Upper lobe of left lung (tissue), 6 donors: Measurements from ENCODE around the gene HCFC1. TPM values are rescaled to one million over a fixed set of nuclear protein-coding genes. Genes with fewer than 3 reads are reported as not detected.

Experiments used
- ATAC-seq, 2 donors: fragments of 200-7000 bp; cut with Tn5 transposase; one replicate each; pipeline ENCODE4 v1.9.1; 2022; ENCODE audit warnings: mild to moderate bottlenecking in 2 of 2, moderate library complexity in 2 of 2; ENCODE audit not compliant: low FRiP score in 2 of 2
- DNase-seq, 2 donors: peaks; one replicate each; pipeline ENCODE4 v3.0.0-alpha.2; 2019 to 2020
- H3K27ac ChIP-seq, 4 donors: fragments of 200-600 bp; sonication (generic); one replicate each; pipeline ENCODE4 v1.5.1; 2016 to 2019
- H3K27me3 ChIP-seq, 4 donors: fragments of 200-600 bp; sonication (generic); one replicate each; pipeline ENCODE4 v1.5.1; 2017 to 2019
- H3K36me3 ChIP-seq, 4 donors: fragments of 200-600 bp; sonication (generic); one replicate each; pipeline ENCODE4 v1.5.1; 2016 to 2019
- H3K4me1 ChIP-seq, 4 donors: fragments of 200-600 bp; sonication (generic); one replicate each; pipeline ENCODE4 v1.5.1; 2018 to 2019
- H3K4me3 ChIP-seq, 4 donors: fragments of 200-600 bp; sonication (generic); one replicate each; pipeline ENCODE4 v1.5.1; 2017 to 2019; ENCODE audit warnings: mild to moderate bottlenecking in 2 of 4, moderate library complexity in 1 of 4
- H3K9me3 ChIP-seq, 4 donors: fragments of 200-600 bp; sonication (generic); one replicate each; pipeline ENCODE4 v1.5.1; 2018 to 2019
- CTCF ChIP-seq, 6 experiments: fragments of 450-650 bp in 4 of 6; fragments of 200-600 bp in 2 of 6; sonication (generic) in 2 of 6; IDR thresholded peaks; one replicate each; pipeline ENCODE4 v1.5.1; 2016 to 2019; ENCODE audit warnings: antibody characterized with exemption in 6 of 6
- EP300 ChIP-seq, 4 donors: sonication (generic); formaldehyde crosslinking; IDR thresholded peaks; one replicate each; pipeline ENCODE4 v1.5.1; 2017; ENCODE audit warnings: antibody characterized with exemption in 4 of 4, control low read depth in 2 of 4
- POLR2A ChIP-seq, 4 donors: fragments of 450-650 bp; IDR thresholded peaks; one replicate each; pipeline ENCODE4 v1.5.1; 2016 to 2017; ENCODE audit warnings: antibody characterized with exemption in 4 of 4, mild to moderate bottlenecking in 2 of 4
- POLR2AphosphoS5 ChIP-seq, 2 donors: sonication (generic); formaldehyde crosslinking; IDR thresholded peaks; one replicate each; pipeline ENCODE4 v1.5.1; 2017; ENCODE audit warnings: antibody characterized with exemption in 2 of 2
- WGBS, 2 donors: methylation state at CpG; one replicate each; pipeline ENCODE4 v1.1.5; 2017 to 2018; 5-methylcytosine and 5-hydroxymethylcytosine counted together
- total RNA-seq, 6 donors: library from RNA; depleted of rRNA in 4 of 6; stranded (reverse); fragments of >200 nt in 4 of 6; gene quantifications; one replicate each; pipeline versions ENCODE4 v1.1.0 to v1.2.1, GENCODE V29; 2016 to 2021
- donor health status: DM: no; HTN: no; CAD: no; lungs with moderate emphysema.
- donor health status: DM: no; HTN: yes; CAD: no; lungs with severe emphysema.

Gene HCFC1
- total RNA-seq, 6 donors from 2014 or later: 40.8 to 78.9 (median 52.2) TPM

GRCh38 chrX:153927672-153927921 is 44.0 kb downstream of the HCFC1 start:
- Histone ChIP-seq H3K4me1 (peaks cover 8 to 73% (median 41%) of the 10 kb centered on the region in 4 donors), H3K27me3 (peaks cover 0 to 4% (median 0%) of the 10 kb centered on the region in 4 donors), H3K4me3 (peak overlapping the region; percentile 50 to 62 (median 56)), H3K27ac (peak overlapping the region; percentile 92 to 98 (median 95)), H3K9me3 (no peaks in the 10 kb centered on the region), H3K36me3 (peaks cover 0 to 29% (median 11%) of the 10 kb centered on the region in 4 donors)
- DNase-seq (no peak), ATAC-seq (peak in 1 of 2 donors; percentile 9)
- TF ChIP-seq POLR2A (IDR thresholded peaks at IDR 0.05) (no peak), POLR2AphosphoS5 (IDR thresholded peaks at IDR 0.05) (no peak), CTCF (IDR thresholded peaks at IDR 0.05) (no peak), EP300 (IDR thresholded peaks at IDR 0.05) (no peak)
- 0 to 16% methylated on average over 4 to 8 of the region's 8 CpGs for WGBS, 2 donors

- peaks cover 13 to 77% (median 43%) of the 10 kb centered on the region in 4 donors for H3K4me1 ChIP-seq
- H3K4me3 ChIP-seq: peak overlapping the region; percentile 50 to 62 (median 56)
- H3K27ac ChIP-seq: peak overlapping the region; percentile 92 to 98 (median 95)
- H3K27me3 ChIP-seq: peaks cover 0 to 4% (median 0%) of the 10 kb centered on the region in 4 donors
- H3K9me3 ChIP-seq: no peaks in the 10 kb centered on the region
- TF ChIP-seq POLR2A (IDR thresholded peaks at IDR 0.05) (peak in 1 of 4 donors; percentile 53), CTCF (IDR thresholded peaks at IDR 0.05) (peak in 1 of 6 experiments; percentile 23), EP300 (IDR thresholded peaks at IDR 0.05) (peak in 1 of 4 donors; percentile 9), POLR2AphosphoS5 (IDR thresholded peaks at IDR 0.05) (peak; percentile 57 to 63)
- H3K36me3 ChIP-seq: peaks cover 0 to 25% (median 9%) of the 10 kb centered on the region in 4 donors
- ATAC-seq (peak; percentile 24 to 46), DNase-seq (peak in 1 of 2 donors; percentile 72)
- 35% methylated on average over 31 of the region's 31 CpGs; no CpG with 5 or more reads in 1 of the 2 donors for WGBS, 2 donors
Measured at GRCh38 chrX:153926858-153927671, 44.6 kb downstream of the HCFC1 start.

GRCh38 chrX:153926552-153926857 is 45.1 kb downstream of the HCFC1 start:
- ATAC-seq: no peak
- H3K36me3 ChIP-seq: peaks cover 0 to 19% (median 7%) of the 10 kb centered on the region in 4 donors
- H3K9me3 ChIP-seq: no peaks in the 10 kb centered on the region
- no peak for DNase-seq
- 16% methylated on average over 4 of the region's 4 CpGs; no CpG with 5 or more reads in 1 of the 2 donors for whole genome bisulfite sequencing, 2 donors
- H3K27me3 ChIP-seq: peaks cover 0 to 5% (median 0%) of the 10 kb centered on the region in 4 donors
- peaks cover 16 to 82% (median 45%) of the 10 kb centered on the region in 4 donors for H3K4me1 ChIP-seq
- H3K27ac ChIP-seq: peak overlapping the region; percentile 92 to 98 (median 95)
- no peak for TF ChIP-seq EP300 (IDR thresholded peaks at IDR 0.05)
- no peak for TF ChIP-seq POLR2A (IDR thresholded peaks at IDR 0.05)
- no peak for TF ChIP-seq POLR2AphosphoS5 (IDR thresholded peaks at IDR 0.05)
- TF ChIP-seq CTCF (IDR thresholded peaks at IDR 0.05): no peak
- H3K4me3 ChIP-seq: peak overlapping the region in 3 of 4 donors; percentile 50 to 62 (median 59)

GRCh38 chrX:153925739-153926551 is 45.7 kb downstream of the HCFC1 start, which contains the start of gene ARHGAP4:
Gene ARHGAP4, minus strand, starts transcription at chrX:153926264. Its CDS starts 62 bp downstream, at chrX:153926202.
- Histone ChIP-seq H3K4me3 (peak within 1 kb of the TSS in 3 of 4 donors; percentile 50 to 62 (median 59)), H3K36me3 (peaks cover 0 to 13% (median 4%) of the 10 kb centered on the region in 4 donors), H3K9me3 (no peaks in the 10 kb centered on the region), H3K4me1 (peaks cover 20 to 88% (median 47%) of the 10 kb centered on the region in 4 donors), H3K27ac (peak within 1 kb of the TSS; percentile 92 to 98 (median 95)), H3K27me3 (peaks cover 0 to 11% (median 0%) of the 10 kb centered on the region in 4 donors)
- WGBS, 2 donors: 29 to 30% methylated on average over 2 to 35 of the region's 59 CpGs
- ATAC-seq: no peak
- TF ChIP-seq POLR2AphosphoS5 (IDR thresholded peaks at IDR 0.05) (no peak), CTCF (IDR thresholded peaks at IDR 0.05) (peak in 2 of 6 experiments; percentile 5 to 13), POLR2A (IDR thresholded peaks at IDR 0.05) (no peak), EP300 (IDR thresholded peaks at IDR 0.05) (no peak)
- peak in 1 of 2 donors; percentile 88 for DNase-seq
